NK-92 (cell line): ENCODE results near the gene RCOR3.
"Not testable (repeated sequence)": the region's sequence is repeated elsewhere in the genome, so short reads cannot be mapped to it uniquely, and the experiment has no call there.

Experiments
- DNase-seq: peaks from one replicate; lab custom pipeline; 2025; ENCODE audit not compliant: unreplicated experiment; lab: John Stamatoyannopoulos, UW

RCOR3 gene

GRCh38 chr1:211259638-211260126 is 516 bp downstream of the RCOR3 start:
- no peak for DNase-seq

- no peak for DNase-seq
Measured at GRCh38 chr1:211260141-211261107, 1.3 kb downstream of the RCOR3 start.

DNA sequence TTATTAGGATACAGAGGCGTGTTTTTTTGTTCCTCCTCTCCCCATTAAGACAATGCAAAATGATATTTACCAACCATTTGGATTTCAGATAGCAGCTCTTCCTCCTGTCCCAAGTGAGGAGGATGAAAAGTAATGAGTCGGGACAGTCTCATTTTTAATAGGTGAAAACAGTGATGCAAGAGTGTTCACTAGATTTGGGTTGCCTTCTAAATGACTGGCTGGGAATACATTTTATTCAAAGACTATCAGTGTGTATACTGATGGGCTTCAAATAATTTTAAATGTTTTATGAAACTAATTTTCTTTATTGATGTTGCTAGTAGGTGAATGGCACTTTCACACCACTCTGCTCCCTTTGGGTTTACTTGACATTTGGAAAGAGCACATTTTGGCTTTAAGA is 2.1 kb downstream of the RCOR3 start:
- DNase-seq: no peak

DNA sequence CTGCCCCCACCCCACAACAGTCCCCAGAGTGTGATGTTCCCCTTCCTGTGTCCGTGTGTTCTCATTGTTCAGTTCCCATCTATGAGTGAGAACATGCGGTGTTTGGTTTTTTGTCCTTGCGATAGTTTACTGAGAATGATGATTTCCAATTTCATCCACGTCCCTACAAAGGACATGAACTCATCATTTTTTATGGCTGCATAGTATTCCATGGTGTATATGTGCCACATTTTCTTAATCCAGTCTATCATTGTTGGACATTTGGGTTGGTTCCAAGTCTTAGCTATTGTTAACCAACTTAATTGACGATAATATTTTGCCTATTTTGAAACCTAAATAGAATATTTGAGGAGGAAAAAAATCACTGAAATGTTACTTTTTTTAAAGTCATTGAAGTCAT is 3.9 kb downstream of the RCOR3 start:
- not testable (repeated sequence) for DNase-seq

DNA sequence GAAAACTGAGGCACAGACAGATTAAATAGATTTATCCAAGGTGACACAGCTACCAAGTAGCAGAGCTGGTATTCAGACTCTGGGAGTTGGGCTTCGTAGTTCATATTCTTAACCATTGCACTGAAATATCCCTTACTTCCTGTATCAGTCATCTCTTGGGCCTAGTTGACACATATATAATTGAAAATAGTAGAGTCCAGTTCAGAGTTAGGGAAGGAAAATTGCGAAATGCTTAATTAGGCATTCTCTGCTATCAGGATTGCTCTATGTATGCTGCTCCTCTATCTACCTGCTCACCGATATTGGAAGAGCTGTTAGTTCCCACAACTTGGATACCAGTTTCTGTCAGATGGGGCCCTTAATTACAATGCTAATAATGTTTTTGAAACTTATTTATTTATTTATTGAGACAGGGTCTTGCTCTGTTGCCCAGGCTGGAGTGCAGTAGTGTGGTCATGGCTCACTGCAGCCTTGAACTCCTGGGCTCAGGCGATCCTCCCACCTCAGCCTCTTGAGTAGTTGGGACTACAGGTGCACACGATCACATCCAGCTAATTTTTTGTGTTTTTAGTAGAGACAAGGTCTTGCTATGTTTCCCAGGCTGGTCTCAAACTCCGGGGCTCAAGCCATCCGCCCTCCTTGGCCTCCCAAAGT is 8.2 kb downstream of the RCOR3 start:
- no peak for DNase-seq

DNA sequence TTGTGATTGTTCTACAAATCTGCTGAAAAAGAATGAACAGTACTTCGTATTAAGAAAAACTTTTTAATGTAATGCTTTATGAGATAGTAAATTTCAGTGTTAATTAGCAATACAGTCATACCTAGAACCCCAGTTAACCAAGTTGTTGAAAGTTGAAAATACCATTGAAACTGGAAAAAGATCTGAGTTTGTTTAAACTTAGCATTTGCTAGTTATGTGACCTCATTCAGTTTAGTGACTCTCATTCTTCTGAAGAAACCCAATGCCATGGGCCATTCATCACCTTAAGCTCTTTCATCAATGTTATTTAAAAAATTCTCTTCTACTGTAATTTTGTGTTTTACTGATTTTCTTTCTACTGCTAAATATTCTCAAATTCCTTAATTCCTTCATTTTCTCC is 20.2 kb downstream of the RCOR3 start:
- DNase-seq: no peak

DNA sequence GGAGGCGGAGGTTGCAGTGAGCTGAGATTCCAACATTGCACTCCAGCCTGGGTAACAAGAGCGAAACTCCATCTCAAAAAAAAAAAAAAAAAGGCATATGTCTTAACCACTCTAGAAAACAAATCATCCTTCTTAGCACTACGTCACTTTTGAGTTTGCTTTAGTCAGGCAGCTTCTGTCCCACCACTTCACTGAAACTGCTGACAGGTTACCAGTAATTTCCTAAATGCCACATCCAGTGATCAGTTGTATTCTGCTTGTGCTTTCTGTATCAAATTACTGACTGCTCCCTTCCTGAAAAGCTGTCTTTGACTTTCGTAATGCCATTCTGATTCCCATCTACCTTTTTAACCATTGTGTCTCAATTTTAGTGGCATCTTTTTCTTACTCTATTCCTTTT is 21.7 kb downstream of the RCOR3 start:
- no peak for DNase-seq

- DNase-seq: no peak
Measured at GRCh38 chr1:211281320-211282022, 22.3 kb downstream of the RCOR3 start.

GRCh38 chr1:211282023-211282373 is 22.8 kb downstream of the RCOR3 start:
- DNase-seq: no peak

GRCh38 chr1:211285196-211285595 is 26.0 kb downstream of the RCOR3 start:
- no peak for DNase-seq

GRCh38 chr1:211287218-211287617 is 28.1 kb downstream of the RCOR3 start:
- DNase-seq: no peak

DNA sequence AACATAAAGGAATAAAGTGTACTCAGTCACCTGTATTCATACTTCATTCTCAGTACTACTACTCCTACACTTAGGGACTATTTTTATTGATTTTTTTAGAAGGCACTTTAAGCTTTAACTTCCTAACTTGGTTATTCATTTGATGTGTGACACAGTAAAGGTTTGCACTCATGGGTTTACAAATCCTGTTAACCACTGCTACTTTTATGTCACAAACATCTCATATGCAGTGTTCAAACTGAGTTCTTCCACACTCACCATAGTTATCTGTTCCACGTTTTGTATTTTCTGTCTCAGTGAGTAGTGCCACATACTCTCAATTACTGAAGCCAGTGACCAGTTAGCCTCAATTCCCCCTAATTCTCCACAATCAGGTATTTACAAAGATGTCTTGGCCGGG is 33.2 kb downstream of the RCOR3 start:
- no peak for DNase-seq

DNA sequence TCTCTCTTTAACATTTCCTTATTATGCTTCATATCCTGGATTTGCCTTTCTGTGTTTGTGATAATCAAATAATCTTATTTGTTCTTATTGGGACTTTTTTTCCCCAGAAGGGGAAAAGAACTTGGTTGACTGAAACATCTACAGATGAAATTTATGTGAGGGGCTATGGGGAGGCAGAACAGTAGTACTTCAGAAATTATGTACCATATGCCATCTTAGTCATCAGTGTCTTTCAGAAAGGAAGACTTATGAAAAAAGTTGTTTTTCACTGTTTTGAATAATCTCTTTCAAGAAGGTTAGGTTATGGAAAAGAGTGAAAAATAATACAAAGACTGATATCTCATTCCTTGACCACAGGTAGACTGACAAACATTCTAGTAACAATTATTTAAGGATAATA is 37.2 kb downstream of the RCOR3 start:
- DNase-seq: no peak

- no peak for DNase-seq
Measured at GRCh38 chr1:211305044-211305443, 45.9 kb downstream of the RCOR3 start.

GRCh38 chr1:211309617-211310016 is 50.5 kb downstream of the RCOR3 start:
- no peak for DNase-seq

DNA sequence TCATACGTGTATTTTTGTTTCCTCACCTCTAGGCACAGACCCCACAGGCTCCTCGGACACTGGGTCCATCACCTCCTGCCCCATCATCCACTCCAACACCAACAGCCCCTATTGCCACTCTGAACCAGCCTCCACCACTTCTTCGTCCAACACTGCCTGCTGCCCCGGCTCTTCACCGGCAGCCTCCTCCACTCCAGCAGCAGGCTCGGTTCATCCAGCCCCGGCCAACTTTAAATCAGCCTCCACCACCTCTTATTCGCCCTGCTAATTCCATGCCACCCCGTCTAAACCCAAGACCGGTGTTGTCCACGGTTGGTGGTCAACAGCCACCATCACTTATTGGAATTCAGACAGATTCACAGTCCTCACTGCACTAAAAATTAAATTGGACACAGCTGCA is 54.2 kb downstream of the RCOR3 start:
- DNase-seq: no peak

DNA sequence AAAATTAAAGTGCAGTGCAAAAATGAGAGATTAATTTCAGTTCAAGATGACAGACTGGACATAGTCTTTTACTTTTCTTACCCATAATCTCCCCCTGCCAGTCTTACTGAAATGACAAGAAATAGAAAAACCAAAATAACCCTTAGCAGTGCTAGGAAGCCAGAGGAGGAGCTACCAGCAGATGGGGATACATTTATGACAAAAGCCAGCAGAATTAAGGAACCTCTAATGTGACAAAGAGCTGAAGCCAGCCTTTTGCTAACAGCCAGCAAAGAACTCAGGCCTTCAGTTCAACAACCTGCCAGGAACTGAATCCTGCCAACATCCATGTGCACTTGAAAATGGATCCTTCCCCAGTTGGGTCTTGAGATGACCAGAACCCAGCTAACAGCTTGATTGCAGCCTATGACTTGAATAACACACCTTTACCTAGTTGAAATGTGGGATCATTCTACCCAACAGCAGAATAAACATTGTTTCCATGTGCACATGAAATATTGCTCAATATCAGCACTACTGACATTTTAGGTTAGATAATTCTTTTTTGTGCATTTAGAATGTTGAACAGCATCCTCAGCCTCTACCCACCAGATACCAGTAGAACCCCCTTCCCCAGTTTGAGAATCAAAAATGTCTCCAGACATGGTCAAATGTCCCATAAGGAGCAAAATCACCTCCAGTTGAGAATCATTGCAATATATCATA is 59.6 kb downstream of the RCOR3 start:
- no peak for DNase-seq

DNA sequence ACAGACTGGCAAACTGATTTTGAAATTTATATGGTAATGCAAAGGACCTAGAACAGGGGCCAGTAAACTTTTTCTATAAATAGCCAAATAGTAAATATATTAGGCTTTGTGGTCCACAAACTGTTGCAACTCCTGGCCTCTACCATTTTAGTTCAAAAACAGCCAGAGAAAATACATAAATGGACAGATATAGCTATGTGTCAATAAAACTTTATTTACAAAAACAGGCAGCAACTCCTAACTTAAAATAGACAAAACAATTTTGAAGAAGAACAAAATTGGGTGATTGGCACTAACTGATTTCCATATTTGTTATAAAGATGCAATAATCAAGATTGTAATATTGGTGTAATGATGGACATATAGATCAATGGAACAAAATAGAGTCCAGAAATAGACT is 60.7 kb downstream of the RCOR3 start:
- no peak for DNase-seq

- DNase-seq: no peak
Measured at GRCh38 chr1:211320980-211321379, 61.8 kb downstream of the RCOR3 start.

- not testable (repeated sequence) for DNase-seq
Measured at GRCh38 chr1:211321646-211322045, 62.5 kb downstream of the RCOR3 start.
